RWPE2 (cell line): ENCODE data around the gene KCNK10.
A peak's percentile ranks its signal among the peaks of the same experiment; 100 is the strongest.

Experiments used
- ATAC-seq: fragments of 200-7000 bp; cut with Tn5 transposase; 3 replicates; pipeline ENCODE4 v1.9.1; 2021; ENCODE audit warnings: low read depth
- DNase-seq: peaks from one replicate; pipeline ENCODE4 v3.0.0-alpha.2; 2020; ENCODE audit warnings: low spot score
- H3K27ac ChIP-seq: fragments of 450-650 bp; 2 replicates; pipeline ENCODE4 v1.5.1; 2017; ENCODE audit warnings: mild to moderate bottlenecking; ENCODE audit not compliant: poor library complexity, severe bottlenecking
- H3K27me3 ChIP-seq: fragments of 250-450 bp; sonication (Bioruptor Pico); 2 replicates; pipeline ENCODE4 v1.5.1; 2021; ENCODE audit warnings: mild to moderate bottlenecking, moderate library complexity; ENCODE audit not compliant: insufficient read depth, poor library complexity, severe bottlenecking
- H3K36me3 ChIP-seq: fragments of 250-450 bp; sonication (Bioruptor Pico); 2 replicates; pipeline ENCODE4 v1.5.1; 2020; ENCODE audit warnings: low read depth, mild to moderate bottlenecking, moderate library complexity
- H3K4me1 ChIP-seq: fragments of 250-450 bp; sonication (Bioruptor Pico); 2 replicates; pipeline ENCODE4 v1.5.1; 2021; ENCODE audit warnings: mild to moderate bottlenecking, moderate library complexity; ENCODE audit not compliant: insufficient read depth, poor library complexity, severe bottlenecking
- H3K4me3 ChIP-seq: fragments of 250-450 bp; sonication (Bioruptor Pico); 2 replicates; pipeline ENCODE4 v1.5.1; 2021; ENCODE audit warnings: mild to moderate bottlenecking, moderate library complexity; ENCODE audit not compliant: severe bottlenecking
- H3K9me3 ChIP-seq: fragments of 250-450 bp; sonication (Bioruptor Pico); 2 replicates; pipeline ENCODE4 v1.5.1; 2021; ENCODE audit warnings: mild to moderate bottlenecking, moderate library complexity; ENCODE audit not compliant: severe bottlenecking
- TF ChIP-seq, protein P1 (sequence below): fragments of 450-650 bp; IDR thresholded peaks from one replicate; pipeline ENCODE4 v1.5.1; 2017; ENCODE audit warnings: mild to moderate bottlenecking, moderate library complexity; ENCODE audit not compliant: poor library complexity, severe bottlenecking

The KCNK10 gene

DNA sequence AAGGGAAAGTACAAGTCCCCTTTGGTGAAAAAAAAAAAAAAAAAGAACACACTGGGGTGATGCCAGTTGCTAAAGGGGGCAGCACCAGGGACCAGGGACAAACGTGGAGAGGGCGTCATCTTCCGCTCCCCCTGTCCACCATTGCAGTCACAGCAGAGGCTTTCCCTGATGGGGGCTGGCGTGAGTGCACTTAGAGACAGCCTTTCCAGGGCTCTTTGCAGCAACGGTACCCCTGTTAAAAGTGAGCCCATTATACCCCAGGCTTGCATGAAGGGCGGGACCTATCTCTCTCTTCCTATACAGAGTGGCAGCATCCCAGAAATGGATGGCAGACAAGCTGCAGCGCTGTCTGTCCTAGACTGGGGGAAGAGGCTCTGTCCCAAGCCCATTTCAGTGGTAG lies 155.0 kb downstream of the KCNK10 start:
- Histone ChIP-seq H3K27me3 (no peaks in the 10 kb centered on the region), H3K36me3 (no peaks in the 10 kb centered on the region), H3K4me3 (no peak overlapping the region), H3K4me1 (no peaks in the 10 kb centered on the region), H3K9me3 (peaks cover 5% of the 10 kb centered on the region), H3K27ac (no peak overlapping the region)
- TF ChIP-seq, protein P1, sequence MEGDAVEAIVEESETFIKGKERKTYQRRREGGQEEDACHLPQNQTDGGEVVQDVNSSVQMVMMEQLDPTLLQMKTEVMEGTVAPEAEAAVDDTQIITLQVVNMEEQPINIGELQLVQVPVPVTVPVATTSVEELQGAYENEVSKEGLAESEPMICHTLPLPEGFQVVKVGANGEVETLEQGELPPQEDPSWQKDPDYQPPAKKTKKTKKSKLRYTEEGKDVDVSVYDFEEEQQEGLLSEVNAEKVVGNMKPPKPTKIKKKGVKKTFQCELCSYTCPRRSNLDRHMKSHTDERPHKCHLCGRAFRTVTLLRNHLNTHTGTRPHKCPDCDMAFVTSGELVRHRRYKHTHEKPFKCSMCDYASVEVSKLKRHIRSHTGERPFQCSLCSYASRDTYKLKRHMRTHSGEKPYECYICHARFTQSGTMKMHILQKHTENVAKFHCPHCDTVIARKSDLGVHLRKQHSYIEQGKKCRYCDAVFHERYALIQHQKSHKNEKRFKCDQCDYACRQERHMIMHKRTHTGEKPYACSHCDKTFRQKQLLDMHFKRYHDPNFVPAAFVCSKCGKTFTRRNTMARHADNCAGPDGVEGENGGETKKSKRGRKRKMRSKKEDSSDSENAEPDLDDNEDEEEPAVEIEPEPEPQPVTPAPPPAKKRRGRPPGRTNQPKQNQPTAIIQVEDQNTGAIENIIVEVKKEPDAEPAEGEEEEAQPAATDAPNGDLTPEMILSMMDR = no peak
- ATAC-seq = no peak
- DNase-seq = no peak

DNA sequence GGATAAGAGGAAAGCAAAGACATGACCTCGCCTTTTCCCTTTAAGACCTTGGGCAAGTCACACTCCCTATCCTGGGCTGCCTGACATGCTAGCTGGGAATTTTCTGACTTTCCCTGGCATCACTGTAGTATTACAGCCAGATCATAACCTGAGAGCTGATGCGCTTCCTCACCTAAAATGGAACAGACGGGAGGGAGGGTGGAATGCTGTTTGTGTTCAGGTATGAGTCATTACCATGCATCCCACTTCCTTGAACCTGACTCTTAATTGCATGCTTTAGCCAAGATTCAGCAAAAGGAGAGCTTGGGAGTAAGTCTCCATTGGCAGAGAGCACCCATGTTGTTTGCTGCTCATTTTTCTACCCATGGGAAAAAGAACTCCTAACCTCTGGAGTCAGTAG lies 156.5 kb downstream of the KCNK10 start:
- ATAC-seq (peak; percentile 93), DNase-seq (no peak)
- H3K27ac ChIP-seq = no peak overlapping the region
- H3K36me3 ChIP-seq = no peaks in the 10 kb centered on the region
- H3K9me3 ChIP-seq = peaks cover 5% of the 10 kb centered on the region
- H3K27me3 ChIP-seq = no peaks in the 10 kb centered on the region
- no peak overlapping the region for H3K4me3 ChIP-seq
- TF ChIP-seq, protein P1 = no peak
- no peaks in the 10 kb centered on the region for H3K4me1 ChIP-seq

DNA sequence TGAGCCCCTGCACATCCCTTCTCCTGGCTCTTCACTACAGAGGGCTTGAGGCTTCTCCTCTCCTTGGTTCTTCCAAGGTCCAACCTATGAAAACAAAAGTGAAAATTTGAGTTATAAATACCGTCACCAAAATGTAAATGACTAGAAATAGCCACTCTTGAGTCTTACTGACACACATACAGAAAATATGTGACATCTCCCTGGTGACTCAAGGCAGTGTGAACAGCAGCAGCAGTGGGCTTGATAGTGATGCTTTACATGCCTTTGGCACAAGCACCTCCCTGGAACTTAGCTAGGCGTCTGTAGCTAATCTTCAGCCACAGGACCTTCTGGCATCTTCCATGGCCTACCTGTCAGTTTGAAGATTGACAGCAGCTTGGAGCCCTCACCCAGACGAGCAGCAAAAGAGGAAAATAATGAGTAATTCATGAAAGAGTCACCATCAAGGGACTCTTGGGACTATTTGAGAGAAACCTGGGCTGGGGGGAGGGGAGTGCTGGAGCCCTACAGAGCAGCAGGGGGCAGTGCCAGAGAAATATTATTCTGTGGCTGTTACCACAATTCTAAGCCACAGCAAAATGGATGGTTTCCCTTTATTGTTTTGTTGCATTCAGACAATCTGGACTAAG lies 158.0 kb downstream of the KCNK10 start:
- ATAC-seq (no peak), DNase-seq (no peak)
- H3K4me1 ChIP-seq = no peaks in the 10 kb centered on the region
- H3K27ac ChIP-seq = no peak overlapping the region
- no peaks in the 10 kb centered on the region for H3K36me3 ChIP-seq
- peaks cover 3% of the 10 kb centered on the region for H3K27me3 ChIP-seq
- TF ChIP-seq, protein P1 = no peak
- no peak overlapping the region for H3K4me3 ChIP-seq
- H3K9me3 ChIP-seq = peaks cover 5% of the 10 kb centered on the region

DNA sequence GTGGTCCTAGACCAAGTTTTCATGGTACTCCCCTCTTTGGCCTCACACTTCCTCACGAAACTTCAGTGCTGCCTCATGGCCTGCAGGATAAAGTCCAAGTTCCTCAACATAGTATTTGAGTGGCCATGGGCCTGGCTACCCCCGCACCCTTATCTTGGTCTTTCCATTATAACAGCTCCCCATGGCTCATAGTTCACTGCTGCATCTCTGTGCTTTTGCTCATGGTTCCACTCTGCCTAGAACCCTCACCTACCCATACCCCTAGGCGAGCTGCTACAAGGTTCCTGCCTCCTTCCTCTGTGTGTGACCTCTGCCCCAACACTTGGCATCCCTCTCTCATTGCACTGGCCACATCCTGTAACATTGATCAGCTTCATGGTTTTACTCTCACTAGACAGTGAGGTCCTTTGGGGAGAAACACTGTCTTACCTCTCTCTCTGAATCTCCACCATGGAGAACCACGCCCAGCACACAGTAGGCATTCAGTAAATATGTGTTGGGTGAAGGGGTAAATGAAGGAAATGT lies 159.3 kb downstream of the KCNK10 start:
- ATAC-seq = no peak

DNA sequence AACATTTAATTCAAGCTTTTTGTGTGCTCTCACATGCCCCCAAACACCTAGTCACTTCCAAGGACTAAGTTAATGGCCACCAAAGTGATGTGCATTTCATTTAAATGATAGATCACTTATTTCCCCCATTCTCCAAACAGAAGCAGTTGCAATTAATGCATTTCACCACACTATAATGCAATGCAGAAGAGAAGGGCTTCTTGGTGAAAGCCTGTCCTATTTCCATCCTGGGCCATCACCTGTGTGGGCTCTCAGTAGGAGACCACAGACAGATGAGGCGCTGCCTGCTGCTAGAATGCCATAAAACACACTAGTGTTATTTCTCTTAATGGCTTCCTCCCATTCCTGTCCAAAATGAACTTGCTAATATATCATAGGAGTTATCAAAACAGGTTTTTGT lies 166.9 kb downstream of the KCNK10 start:
- ATAC-seq (no peak), DNase-seq (no peak)
- Histone ChIP-seq H3K27ac (no peak overlapping the region), H3K4me3 (no peak overlapping the region), H3K4me1 (no peaks in the 10 kb centered on the region), H3K36me3 (no peaks in the 10 kb centered on the region), H3K27me3 (peaks cover 17% of the 10 kb centered on the region), H3K9me3 (no peaks in the 10 kb centered on the region)
- TF ChIP-seq, protein P1 = no peak

More for the DNA sequence above, 159.3 kb downstream of the KCNK10 start:
- H3K36me3 ChIP-seq = no peaks in the 10 kb centered on the region
- no peak overlapping the region for H3K4me3 ChIP-seq
- peaks cover 3% of the 10 kb centered on the region for H3K27me3 ChIP-seq
- no peak overlapping the region for H3K27ac ChIP-seq
- no peak for DNase-seq
- no peaks in the 10 kb centered on the region for H3K4me1 ChIP-seq
- TF ChIP-seq, protein P1 = no peak
- no peaks in the 10 kb centered on the region for H3K9me3 ChIP-seq
